HCT116 (cell line): ENCODE results near the gene BCAR1.
A peak's percentile ranks its signal among the peaks of the same experiment; 100 is the strongest.
"Not testable (repeated sequence)": the region's sequence is repeated elsewhere in the genome, so short reads cannot be mapped to it uniquely, and the experiment has no call there.

Experiments used
- EGR1 ChIP-seq: IDR thresholded peaks from 2 replicates; pipeline ENCODE4 v1.6.1; 2012; ENCODE audit warnings: low read depth
- EZH2 ChIP-seq: fragments of 200-600 bp; sonication (generic); IDR thresholded peaks from 2 replicates; pipeline ENCODE4 v1.6.1; 2017; ENCODE audit warnings: antibody characterized with exemption, mixed run types
- POLR2A ChIP-seq: IDR thresholded peaks from 2 replicates; pipeline ENCODE4 v1.7.0; 2011; ENCODE audit warnings: borderline replicate concordance; ENCODE audit not compliant: insufficient read depth, insufficient read length; ENCODE audit errors: extremely low read depth
- YY1 ChIP-seq: IDR thresholded peaks from 2 replicates; pipeline ENCODE4 v1.6.1; 2011; ENCODE audit warnings: low read length, low read depth, moderate library complexity, mild to moderate bottlenecking; ENCODE audit not compliant: insufficient replicate concordance; ENCODE audit errors: extremely low read depth
- TF ChIP-seq, protein P1 (sequence below), 3 experiments: fragments of 200-600 bp in 1 of 3; sonication (generic) in 1 of 3; IDR thresholded peaks in 2 of 3; conservative IDR thresholded peaks in 1 of 3; 2 replicates each; pipeline ENCODE4 v1.5.1; 2012 to 2017; ENCODE audit warnings: low read depth in 2 of 3, low read length in 2 of 3, antibody characterized with exemption in 1 of 3, borderline replicate concordance in 1 of 3, control low read depth in 1 of 3, mild to moderate bottlenecking in 1 of 3, mixed read lengths in 1 of 3, mixed run types in 1 of 3, moderate library complexity in 1 of 3; ENCODE audit not compliant: insufficient read depth in 1 of 3

DNA sequence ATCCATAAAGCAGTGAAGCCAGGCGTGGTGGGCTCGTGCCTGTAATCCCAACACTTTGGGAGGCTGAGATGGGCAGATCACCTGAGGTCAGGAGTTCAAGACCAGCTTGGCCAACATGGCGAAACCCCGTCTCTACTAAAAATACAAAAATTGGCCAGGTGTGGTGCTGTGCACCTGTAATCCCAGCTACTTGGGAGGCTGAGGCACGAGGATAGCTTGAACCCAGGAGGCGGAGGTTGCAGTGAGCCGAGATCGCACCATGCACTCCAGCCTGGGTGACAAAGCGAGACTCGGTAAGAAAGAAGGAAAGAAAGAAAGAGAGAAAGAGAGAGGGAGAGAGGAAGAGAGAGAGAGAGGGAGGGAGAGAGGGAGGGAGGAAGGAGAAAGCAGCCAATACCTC is 21.2 kb upstream of the BCAR1 start:
- TF ChIP-seq YY1, EGR1, EZH2, POLR2A: not testable (repeated sequence)
- TF ChIP-seq, protein P1, sequence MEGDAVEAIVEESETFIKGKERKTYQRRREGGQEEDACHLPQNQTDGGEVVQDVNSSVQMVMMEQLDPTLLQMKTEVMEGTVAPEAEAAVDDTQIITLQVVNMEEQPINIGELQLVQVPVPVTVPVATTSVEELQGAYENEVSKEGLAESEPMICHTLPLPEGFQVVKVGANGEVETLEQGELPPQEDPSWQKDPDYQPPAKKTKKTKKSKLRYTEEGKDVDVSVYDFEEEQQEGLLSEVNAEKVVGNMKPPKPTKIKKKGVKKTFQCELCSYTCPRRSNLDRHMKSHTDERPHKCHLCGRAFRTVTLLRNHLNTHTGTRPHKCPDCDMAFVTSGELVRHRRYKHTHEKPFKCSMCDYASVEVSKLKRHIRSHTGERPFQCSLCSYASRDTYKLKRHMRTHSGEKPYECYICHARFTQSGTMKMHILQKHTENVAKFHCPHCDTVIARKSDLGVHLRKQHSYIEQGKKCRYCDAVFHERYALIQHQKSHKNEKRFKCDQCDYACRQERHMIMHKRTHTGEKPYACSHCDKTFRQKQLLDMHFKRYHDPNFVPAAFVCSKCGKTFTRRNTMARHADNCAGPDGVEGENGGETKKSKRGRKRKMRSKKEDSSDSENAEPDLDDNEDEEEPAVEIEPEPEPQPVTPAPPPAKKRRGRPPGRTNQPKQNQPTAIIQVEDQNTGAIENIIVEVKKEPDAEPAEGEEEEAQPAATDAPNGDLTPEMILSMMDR (IDR thresholded peaks at IDR 0.05 in 2 of 3, conservative IDR thresholded peaks at IDR 0.05 in 1 of 3; ENCODE audit: borderline replicate concordance in 1 of 3, insufficient read depth in 1 of 3, low read depth in 2 of 3, low read length in 2 of 3) = 0 out of 6 replicates have a peak, but pooled peaks of 1 of the 3 experiments have one; percentile 19
